AG09319 (cell line): ENCODE results near the gene PACS2.

Experiments
- DNase-seq: peaks from one replicate; pipeline ENCODE4 v3.0.0-alpha.2; 2010; ENCODE audit warnings: low read depth; ENCODE audit errors: extremely low read depth
- CTCF ChIP-seq: IDR thresholded peaks from 2 replicates; pipeline ENCODE4 v1.5.1; 2011; ENCODE audit warnings: low read depth, mild to moderate bottlenecking, inconsistent platforms, low read length, moderate library complexity

Gene PACS2

GRCh38 chr14:105365101-105365500 is 50.6 kb downstream of the PACS2 start:
- no peak for TF ChIP-seq CTCF
- DNase-seq = no peak

- DNase-seq = no peak
- no peak for TF ChIP-seq CTCF
Observed at GRCh38 chr14:105365681-105366080, 51.1 kb downstream of the PACS2 start.

GRCh38 chr14:105366386-105367074 is 52.0 kb downstream of the PACS2 start:
- DNase-seq = no peak

GRCh38 chr14:105367116-105368031 is 52.8 kb downstream of the PACS2 start:
- no peak for DNase-seq
- TF ChIP-seq CTCF = no peak

More at GRCh38 chr14:105366386-105367074, 52.0 kb downstream of the PACS2 start:
- no peak for TF ChIP-seq CTCF

- no peak for TF ChIP-seq CTCF
- DNase-seq = no peak
Observed at GRCh38 chr14:105368032-105368417, 53.5 kb downstream of the PACS2 start.

GRCh38 chr14:105368426-105368825 is 53.9 kb downstream of the PACS2 start:
- TF ChIP-seq CTCF = no peak
- no peak for DNase-seq
